Measurements from ENCODE around the gene NEURL1B.

NEURL1B gene

DNA sequence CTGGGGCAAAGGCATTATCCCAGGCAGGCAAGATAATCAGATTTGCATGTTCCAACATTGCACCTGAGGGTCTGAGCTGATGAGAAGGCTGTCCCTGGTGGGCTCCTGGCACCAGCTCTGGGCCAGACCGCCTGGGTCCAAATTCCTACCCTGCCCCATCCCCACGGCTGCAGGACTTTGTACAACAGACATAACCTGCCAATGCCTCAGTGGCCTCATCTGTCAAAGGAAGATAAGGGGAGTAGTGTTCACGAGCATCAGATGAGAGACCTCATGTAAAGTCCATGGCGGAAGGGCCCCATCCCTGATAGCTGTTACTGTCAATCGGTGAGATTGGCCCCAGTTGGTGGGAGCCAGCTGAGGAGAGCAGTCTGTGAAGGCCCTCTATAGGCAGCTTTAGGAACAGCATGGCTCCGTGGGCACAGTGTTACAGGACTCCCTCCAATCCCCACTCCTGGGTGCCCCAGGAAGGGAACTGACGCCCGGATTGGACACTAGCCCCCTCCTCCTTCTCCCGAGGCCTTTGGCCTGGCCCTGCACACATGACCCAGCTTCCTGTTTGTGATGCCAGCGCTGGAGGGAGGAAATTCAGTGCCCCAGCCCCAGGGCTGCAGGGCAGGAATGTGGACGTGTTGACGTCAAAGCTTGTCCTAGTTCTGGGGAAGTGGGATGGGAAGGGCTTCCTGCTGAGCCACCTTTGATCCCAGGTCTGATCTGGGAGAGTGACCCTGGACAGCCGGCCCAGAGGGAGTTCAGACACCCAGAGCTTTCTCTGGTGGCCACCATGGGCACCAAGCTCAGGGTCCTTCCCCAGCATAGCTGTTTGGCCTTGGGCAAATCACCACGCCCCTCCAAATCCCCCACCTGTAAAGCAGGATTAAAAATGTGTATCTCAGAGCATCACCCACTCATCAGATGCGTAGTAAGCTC, 73.7 kb downstream of the NEURL1B start:
- DNase-seq (ENCODE audit: low read depth) = peak; percentile 78

DNA sequence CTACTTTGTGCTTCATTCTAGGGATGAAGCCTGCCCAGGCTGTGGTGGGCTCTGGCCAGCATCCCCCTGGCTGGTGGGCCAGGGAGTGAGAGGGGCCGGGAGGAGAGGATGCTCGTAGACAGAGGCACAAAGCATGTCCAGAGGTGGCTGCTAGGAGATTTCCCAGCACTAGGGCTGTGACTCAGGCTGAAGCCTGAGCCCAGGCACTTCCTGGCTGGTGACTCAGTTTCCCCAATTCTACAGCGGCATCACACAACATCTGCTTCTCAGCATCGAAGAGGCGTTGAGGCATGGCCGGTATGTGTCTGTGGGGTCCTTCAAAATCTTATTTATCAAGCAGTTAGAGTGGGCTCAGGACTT, 74.3 kb downstream of the NEURL1B start:
- DNase-seq (ENCODE audit: low read depth) = no peak

DNA sequence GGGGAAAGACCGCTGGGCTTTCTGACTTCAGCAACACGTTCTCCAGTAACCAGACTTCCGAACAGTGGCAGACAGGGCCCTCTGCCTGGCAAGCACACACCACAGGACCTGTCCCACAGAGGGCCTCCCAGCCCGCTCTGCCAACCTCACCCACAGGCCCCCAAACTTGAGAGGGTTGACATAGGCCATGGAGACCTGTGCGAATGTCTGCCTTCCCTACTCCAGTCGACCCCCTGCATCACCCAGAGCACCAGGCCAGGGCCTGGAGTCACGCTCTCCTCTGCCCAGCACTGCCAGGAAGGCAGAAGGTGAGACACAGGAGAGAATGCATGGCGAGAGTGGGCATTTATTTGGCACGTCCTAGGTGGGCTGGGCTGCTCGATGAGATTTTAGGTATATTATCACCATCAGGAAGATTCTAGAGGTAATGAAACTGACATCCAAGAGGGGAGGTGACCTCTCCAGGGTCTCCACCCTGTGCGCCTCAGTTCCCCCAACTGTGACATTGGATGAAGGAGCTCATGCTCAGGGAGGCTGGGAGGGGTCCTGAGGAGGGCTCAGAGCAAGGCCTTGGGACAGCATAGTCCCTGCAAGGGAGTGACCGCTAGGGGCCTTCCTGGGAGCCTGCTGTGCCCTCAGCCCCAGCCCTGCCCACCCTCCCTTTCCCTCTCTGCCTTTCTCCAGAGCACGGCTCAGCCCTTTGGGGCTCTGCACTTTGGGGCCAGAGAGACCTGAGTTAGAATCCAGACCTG, 75.0 kb downstream of the NEURL1B start:
- DNase-seq (ENCODE audit: low read depth) = no peak

DNA sequence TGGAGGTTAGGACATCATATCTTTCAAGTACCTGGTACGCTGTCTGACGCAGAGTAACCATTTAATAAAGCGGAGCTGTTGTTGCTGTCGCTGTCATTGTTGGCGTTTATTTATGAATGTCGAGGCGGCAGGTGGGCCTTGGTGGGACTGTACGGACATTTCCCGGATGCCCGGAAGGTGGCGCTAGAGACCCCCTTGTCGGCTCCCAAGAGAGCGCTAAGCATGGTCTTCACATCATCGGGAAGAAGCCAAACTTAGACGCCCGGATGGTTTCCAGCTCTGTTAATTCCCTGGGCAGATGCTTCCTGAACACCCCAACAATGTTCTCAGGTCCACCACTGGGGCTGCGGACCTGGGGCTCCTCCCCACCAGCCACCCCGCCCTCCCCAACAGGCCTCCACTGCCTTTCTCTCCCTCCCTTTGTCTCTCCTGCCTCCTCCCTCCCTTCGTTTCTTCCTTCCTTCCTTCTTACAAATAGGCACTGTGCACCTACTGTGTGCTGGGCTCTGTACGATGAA, 75.8 kb downstream of the NEURL1B start:
- DNase-seq (ENCODE audit: low read depth) = peak; percentile 82

DNA sequence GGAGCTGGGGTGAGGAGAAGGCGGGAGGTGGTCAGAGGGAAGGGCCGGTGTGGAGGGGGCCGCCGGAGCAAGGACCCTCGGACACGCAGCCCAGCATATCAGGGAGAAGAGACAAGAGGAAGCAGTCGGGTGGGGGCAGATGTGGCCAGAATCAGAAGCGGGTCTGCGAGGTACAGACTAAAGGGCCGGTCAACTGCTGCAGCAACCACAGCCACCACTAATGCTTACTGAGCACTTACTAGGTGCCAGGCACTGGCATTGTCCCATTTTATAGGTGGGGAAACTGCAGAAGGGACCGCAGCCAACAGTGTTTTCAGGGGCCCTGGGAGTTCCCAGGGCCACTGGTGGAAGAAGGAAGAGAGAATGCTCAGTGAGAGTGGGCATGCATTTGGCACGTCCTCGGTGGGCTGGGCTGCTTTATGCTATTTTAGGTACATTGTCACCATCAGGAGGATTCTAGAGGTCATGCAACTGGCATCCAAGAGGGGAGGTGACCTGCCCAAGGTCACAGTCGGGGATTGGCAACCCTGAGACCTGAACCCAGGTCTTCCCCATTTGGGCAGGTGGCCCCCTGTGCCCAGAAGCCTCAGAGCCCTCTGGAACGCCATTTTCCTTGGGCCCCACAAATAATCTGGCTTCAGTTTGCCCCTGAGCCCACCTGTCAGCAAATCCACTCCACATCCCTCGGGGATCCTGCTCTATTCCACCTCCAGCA, 76.6 kb downstream of the NEURL1B start:
- DNase-seq (ENCODE audit: low read depth) = no peak

DNA sequence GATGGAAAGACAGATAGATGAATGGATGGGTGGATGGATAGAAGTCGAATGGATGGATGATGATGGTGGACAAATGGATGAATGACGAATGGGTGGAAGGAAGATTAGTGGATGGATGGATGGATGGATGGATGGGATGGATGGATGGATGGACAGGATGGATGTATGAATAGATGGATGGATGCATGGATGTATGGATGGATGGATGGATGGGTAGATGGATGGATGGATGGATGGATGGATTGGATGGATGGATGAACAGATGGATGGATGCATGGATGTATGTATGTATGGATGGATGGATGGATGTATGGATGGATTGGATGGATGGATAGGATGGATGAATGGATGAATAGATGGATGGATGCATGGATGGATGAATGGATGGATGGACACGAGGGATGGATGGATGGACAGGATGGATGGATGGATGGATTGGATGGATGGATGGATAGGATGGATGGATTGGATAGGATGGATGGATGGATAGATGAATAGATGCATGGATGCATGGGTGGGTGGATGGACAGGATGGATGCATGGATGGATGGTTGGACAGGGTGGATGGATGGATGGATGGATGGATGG, 77.6 kb downstream of the NEURL1B start:
- no peak for DNase-seq (ENCODE audit: low read depth)

DNA sequence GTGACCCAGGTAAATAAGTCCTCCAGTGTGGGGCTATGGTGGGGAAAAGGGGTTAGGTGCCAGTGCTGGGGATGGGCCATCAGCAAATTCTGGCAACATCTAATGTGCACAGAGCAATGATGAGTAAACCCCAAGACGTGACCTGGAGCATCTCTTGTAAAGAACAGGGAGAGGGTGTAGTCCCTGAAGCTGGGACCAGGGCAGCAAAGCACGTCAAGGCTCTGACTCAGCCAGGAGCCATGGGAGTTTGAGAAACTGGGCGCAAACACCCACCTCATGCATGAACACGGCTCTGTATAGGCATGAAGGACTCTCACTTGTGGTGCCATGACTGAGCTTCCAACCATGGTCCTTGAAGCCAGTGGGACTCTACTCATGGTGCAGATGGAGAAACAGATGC, 78.1 kb downstream of the NEURL1B start:
- no peak for DNase-seq (ENCODE audit: low read depth)

DNA sequence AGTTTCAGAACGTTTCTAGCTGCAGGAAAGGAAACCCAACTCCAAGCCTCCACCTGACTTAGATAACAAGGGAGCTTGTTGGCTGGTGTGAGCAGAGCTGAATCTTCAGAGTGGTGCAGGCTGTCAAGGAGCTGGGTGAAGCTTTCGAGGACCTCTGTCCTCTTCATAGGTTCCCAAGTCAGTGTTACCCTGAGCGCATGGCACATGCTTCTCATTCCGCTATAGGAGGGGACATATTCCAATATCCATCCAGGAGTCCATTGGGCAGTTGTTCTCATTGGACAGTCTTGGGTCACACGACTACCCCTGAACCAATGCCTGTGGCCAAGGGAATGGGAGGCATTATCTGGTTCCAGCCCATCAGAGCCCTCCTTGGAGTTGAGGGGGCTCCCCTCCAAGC, 79.6 kb downstream of the NEURL1B start:
- no peak for DNase-seq (ENCODE audit: low read depth)

DNA sequence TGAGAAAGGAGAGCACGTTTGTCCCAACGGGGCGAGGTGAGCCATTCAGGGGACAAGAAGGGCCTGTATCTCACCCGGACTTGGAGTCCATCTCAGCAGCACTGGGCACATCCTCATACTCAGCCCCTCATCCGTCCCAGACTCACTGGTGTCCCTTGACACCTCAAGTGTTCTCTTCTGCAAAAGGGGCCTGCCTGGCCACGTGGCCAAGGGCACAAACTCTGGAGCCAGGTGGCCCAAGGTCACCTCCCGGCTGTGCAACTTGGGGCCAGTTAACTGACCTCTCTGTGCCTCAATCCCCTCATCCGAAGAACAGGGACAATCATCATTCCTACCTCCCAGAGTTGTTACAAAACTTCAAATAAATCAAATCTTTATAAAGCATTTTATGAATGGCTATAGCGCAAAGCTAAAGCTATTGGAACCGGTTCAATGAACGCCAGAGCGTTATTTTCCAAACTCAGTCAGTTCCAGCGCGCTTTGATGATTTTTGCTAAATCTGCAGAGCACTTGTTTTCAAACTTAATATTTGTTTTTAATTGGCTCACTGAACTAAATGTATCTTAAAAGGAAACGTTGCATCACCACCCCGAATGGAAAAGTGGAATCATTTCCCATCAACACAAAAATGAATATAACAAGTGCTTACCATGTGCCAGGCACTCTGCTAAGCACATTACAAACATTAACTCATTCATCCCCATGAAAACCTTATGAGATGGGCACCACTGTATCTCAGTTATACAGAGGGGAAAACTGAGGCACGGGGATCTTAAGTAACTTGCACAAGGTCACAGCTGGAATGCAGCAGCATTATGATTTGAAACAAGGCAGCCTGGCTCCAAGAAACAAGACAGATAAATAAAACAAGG, 80.6 kb downstream of the NEURL1B start:
- peak; percentile 64 for DNase-seq (ENCODE audit: low read depth)

DNA sequence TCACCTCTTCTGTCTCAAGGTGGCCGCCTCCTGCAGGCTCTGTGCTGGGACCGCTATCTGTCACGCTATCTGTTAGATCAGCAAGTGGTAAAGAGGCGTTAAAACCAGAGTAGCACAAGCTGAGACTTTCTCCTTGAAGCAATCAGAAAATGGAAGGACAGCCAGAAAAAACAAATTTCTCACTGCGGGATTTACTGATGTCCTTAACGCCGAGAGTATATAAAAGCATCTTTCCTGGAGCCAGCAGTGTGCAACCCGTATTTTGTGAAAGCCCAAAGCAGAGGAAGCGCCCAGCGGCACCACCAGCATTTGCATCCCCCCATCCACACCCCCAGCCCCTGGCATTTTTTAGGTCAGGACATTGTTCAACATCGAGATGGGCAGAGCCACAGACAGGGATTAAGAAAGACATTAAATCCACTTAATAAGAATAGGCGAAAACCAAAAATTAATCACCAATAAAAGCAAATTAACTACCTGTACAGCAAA, 81.3 kb downstream of the NEURL1B start:
- no peak for DNase-seq (ENCODE audit: low read depth)

DNA sequence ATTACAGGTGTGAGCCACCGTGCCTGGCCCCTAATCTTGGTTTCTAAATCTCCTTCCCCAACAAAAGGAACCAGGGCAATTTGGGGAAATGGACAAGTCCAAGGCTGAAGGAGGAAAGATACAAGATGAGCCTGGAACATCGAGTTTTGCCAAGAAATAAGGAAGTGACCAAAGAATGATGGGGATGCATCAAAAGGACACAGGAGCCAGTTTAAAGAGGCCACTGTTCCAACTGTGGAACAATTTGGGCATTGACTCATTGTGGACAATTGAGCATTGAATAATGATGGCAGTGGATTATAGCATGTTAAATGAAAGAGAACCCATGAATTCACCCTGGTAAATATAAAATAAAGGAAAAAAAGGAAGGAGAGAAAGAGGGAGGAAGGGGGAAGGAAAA, 82.4 kb downstream of the NEURL1B start:
- DNase-seq (ENCODE audit: low read depth) = no peak

DNA sequence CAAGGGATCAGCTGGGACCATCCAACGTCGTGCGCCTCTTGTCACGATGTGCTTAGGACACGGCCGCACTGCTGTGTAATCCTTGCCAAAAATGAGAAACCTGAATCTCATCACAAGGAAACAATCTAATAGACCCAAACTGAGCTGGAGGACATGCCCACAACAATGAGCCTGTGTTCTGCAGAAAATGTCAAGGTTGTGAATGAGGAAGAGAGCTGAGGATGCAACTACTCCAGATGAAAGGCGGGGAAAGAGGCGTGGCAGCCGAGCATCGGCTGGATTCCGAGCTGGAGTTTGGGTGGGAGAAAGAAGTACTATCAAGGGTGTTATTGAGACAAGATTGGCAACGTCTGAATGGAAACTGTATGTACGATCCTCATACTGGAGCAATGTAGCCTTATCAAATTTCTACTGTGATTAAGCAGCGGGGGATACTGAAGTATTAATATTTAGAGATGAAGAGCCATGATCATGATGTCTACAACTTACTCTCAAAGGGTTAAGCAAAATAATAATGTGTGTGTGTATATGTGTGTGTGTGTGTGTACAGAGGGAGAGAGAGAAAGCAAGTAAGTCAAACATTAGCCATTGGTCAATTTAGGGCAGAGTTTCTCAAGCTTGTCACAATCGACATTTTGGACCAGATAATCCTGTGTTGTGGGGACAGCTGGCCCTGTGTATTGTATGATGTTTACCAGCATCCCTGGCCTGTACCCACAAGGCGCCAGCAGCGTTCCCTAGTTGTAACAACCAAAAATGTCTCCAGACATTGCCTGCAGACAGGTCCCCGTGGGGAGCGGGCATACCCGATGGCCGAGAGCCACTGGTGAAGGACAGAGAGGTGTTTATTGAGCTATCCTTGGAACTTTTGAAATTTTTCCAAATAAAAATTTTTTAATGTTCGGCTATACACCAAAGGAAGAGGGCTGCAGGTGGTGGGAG, 83.5 kb downstream of the NEURL1B start:
- no peak for DNase-seq (ENCODE audit: low read depth)

DNA sequence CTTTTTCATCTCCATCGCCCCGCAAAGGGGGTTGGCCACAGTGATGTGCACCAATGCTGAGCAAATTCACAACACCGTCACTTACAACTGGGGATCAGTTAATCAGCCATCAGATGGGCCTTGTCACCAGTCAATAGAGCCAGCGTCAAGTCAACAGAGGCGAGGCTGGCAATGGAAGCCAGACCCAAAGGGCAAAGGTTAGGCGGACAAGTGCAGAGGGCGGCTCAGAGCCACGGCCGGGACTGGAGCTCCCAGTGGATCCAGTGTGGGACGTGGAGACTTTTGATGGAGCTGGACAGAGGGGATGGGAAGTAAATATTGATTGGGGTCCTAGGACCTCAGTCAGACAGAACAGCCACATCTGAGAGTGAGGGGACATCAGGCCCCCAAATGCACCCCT, 84.2 kb downstream of the NEURL1B start:
- DNase-seq (ENCODE audit: low read depth) = no peak

DNA sequence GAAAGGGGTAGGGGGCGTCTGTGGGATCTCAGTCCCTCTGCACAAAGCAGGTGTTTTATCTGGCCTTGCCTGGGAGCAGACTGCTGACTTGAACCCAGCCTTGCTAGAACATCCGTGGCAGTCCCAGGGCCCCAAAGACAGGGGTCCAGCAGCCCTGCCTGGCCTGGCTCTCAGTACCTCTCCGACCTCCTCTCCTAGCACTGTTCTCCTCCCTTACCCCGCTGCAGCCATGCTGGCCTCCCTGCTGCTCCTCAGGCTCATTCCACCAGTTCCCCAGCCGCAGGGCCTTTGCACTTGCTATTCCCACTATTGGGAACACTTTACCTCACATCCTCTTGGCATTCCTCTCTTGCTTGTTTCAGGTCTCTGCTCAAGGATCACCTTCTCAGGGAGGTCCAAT, 84.7 kb downstream of the NEURL1B start:
- DNase-seq (ENCODE audit: low read depth) = no peak

DNA sequence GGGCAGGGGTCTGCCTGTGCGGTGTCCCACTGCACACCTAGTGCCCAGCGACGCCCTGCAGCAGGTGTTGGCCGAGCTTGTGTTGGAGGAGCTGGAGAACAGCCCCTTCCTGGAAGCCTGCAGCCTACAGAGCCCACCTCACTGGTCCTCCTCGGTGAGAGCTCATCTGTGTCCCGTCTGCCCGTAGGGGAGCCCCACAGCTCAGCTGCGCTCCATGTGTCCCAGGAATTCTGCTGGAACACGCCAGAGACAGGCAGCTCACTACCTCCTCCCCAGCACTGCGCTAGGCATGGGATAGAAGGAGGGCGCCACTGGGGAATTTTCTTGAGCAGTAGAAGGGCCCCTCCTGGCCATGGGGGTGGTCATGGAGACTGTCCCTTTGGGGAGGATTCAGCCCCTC, 85.9 kb downstream of the NEURL1B start:
- no peak for DNase-seq (ENCODE audit: low read depth)

DNA sequence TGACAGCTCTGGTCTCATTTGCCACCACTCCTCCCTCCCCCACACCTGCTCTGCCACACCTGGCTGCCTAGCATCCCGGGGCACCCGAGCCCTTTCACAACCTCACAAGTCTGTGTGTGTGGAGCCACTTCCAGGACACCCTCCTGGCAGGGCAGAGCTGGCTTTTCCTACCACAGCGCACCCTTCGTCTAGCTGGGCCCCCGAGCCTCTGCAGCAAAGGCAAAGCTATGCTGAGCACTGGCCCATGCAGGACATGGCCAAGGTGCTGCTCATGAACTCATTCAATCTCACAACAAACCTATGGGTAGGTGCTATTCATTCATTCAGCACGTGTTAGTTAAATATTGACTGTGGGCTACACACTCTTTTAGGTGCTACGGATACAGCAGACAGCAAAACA, 86.5 kb downstream of the NEURL1B start:
- DNase-seq (ENCODE audit: low read depth) = no peak

DNA sequence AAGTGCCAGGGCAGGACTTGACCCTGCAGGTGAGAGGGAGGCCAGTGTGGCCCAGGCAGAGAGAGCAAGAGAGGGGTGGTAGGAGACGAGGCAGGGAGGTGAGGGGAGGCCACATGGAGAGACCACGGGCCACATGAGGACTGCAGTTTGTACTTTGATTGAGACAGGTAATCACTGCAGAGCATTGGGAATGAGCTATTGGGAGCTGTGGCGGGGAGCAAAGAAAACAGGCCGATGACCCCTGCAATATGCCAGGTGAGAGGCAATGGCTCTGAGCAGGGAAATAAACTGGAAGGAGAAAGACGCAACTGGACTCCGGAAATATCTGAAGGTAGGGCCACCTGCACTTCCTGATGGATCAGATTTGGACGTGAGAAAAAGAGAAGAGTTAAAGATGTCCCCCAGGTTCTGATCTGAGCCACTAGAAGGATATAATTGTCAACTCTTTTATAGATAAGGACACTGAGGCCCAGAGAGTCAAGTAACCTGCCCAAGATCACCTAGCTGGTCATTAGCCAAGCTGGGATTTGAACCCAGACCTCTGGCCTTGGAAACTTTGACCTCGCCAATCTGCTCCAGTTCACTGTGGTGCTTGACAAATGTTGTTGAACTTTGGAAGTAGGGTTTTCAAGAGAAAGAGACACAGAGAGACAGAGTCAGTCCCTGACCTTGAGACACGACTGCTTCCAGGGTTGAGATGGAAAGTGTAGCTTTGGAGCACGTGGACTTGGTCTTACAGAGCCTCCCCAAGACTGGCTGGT, 87.6 kb downstream of the NEURL1B start:
- no peak for DNase-seq (ENCODE audit: low read depth)

DNA sequence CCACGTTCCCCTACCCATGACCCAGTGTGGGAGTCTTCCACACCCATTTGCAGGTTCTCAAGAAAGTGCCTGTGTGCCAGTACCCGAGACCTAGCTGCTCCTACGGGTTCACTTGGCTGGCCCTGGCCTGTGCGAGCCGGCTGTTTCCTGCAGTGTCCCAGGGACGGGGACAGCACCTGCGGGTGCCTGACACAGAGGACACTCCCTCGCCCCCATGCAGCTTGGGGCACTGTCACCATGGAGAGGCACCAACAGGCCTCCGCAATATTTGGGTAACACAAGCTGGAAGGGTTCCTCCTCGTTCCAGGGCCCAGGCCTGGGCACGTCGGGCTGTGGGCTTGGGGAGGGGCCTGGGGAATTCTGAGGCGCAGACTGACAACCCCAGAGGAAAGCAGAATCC, 88.5 kb downstream of the NEURL1B start:
- DNase-seq (ENCODE audit: low read depth) = no peak

DNA sequence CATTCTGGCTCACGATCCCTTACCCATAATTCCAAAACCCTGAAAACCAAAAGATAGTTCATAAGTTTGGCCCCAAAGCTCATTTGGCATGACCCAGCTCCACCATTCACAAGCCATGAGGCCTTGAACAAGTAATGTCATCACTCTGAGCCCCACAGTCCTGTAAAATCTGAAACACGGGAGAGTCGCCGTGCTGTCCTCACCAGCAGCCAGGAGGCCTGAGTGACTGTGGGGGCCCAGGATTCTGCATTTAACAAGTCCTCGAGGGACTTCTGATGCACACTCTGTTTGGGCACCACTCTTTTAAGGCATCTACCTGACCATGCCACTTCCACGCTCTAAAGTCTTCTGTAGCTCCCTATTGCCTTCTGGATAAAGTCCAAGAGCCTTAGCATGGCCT, 89.2 kb downstream of the NEURL1B start:
- no peak for DNase-seq (ENCODE audit: low read depth)
